ENCODE measurements around the gene LEFTY2. TPM values are rescaled to one million over a fixed set of nuclear protein-coding genes. Genes with fewer than 3 reads are reported as not detected.
A peak's percentile ranks its signal among the peaks of the same experiment; 100 is the strongest.
"Not testable (repeated sequence)": the region's sequence is repeated elsewhere in the genome, so short reads cannot be mapped to it uniquely, and the experiment has no call there.

The LEFTY2 gene
- total RNA-seq, 2 donors from 2014 or later = 0.99 to 8.0 TPM

DNA sequence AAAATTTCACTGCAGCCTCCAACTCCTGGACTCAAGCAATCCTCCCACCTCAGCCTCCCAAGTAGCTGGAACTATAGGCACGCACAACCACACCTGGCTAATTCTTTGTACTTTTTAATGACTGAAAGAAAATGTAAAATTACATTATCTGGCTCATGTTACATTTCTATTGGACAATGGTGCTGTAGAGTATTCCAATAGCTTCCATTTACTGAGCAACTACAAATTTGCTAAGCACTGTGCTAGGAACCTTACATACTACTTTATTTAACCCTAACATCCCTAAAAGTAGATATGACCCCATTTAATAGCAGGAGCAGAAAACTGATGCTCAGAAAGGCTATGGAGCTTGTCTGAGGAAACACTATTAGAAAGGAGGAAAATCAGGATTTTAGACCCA, 38.4 kb upstream of the LEFTY2 start:
- Histone ChIP-seq H3K27ac (peak overlapping the region; percentile 72 to 84 (median 74)), H3K4me1 (peaks cover 42% of the 10 kb centered on the region), H3K27me3 (no peaks in the 10 kb centered on the region), H3K4me3 (no peak overlapping the region), H3K36me3 (replicated peaks in 1 of 2; ENCODE audit: insufficient read depth in 1 of 2, low read depth in 2 of 2) (peaks cover 0 to 5% of the 10 kb centered on the region in 2 donors), H3K9me3 (no peaks in the 10 kb centered on the region)
- DNase-seq = no peak
- no peak for ATAC-seq
- WGBS, 2 donors = 68 to 75% methylated on average over 1 of the region's 1 CpG
- TF ChIP-seq POLR2A (IDR thresholded peaks at IDR 0.05) = no peak
- TF ChIP-seq, protein P1, sequence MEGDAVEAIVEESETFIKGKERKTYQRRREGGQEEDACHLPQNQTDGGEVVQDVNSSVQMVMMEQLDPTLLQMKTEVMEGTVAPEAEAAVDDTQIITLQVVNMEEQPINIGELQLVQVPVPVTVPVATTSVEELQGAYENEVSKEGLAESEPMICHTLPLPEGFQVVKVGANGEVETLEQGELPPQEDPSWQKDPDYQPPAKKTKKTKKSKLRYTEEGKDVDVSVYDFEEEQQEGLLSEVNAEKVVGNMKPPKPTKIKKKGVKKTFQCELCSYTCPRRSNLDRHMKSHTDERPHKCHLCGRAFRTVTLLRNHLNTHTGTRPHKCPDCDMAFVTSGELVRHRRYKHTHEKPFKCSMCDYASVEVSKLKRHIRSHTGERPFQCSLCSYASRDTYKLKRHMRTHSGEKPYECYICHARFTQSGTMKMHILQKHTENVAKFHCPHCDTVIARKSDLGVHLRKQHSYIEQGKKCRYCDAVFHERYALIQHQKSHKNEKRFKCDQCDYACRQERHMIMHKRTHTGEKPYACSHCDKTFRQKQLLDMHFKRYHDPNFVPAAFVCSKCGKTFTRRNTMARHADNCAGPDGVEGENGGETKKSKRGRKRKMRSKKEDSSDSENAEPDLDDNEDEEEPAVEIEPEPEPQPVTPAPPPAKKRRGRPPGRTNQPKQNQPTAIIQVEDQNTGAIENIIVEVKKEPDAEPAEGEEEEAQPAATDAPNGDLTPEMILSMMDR (IDR thresholded peaks at IDR 0.05) = no peak
- intact Hi-C loops (cut with DNase I) = no loop called here

DNA sequence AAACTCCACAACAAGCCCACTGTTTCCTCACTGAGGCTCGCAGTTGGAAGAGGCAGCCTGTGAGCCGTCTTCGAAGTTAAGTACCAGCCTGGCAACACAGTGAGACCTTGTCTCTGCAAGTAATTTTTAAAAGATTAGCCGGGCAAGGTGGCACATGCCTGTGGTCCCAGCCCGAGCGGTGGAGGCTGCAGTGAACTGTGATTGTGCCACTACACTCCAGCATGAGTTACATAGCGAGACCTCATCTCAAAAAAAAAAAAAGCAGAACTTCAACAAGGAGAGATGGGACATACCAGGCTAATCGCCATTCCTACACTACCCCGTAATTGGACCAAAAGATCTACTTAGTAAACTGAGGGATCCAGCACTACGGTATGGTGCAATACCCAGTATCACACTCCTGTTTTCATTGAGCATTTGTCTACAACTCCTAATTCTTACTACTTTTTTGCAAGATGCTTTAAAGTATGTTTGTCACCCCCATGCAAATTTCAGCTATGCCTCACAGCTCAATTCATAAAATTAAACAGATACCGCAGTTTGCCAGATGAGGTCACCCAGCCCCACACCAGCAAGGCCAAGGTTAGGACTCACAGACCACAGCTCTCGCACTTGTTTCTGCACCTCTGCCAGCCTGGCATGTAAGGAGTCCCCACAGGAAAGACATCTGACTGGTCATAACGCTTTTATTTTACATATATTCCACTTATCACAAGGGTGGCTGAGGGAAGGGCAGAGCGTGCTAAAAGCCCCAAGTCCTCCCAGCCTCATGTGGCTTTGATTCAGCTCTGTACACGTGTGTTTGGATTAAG, 37.1 kb upstream of the LEFTY2 start:
- H3K27ac ChIP-seq = peak overlapping the region in 3 of 4 donors; percentile 35 to 77 (median 58)
- peak in 3 of 4 donors; percentile 50 to 64 (median 59) for DNase-seq
- H3K27me3 ChIP-seq = no peaks in the 10 kb centered on the region
- intact Hi-C loops (cut with DNase I) = no loop called here
- TF ChIP-seq, protein P1 (IDR thresholded peaks at IDR 0.05) = peak in 1 of 7 experiments; percentile 7
- TF ChIP-seq POLR2A (IDR thresholded peaks at IDR 0.05) = no peak
- peaks cover 42% of the 10 kb centered on the region for H3K4me1 ChIP-seq
- ATAC-seq = no peak
- H3K4me3 ChIP-seq = no peak overlapping the region
- H3K9me3 ChIP-seq = no peaks in the 10 kb centered on the region
- 31 to 48% methylated on average over 11 to 15 of the region's 15 CpGs for WGBS, 2 donors
- H3K36me3 ChIP-seq (replicated peaks in 1 of 2; ENCODE audit: insufficient read depth in 1 of 2, low read depth in 2 of 2) = peaks cover 0 to 1% of the 10 kb centered on the region in 2 donors

DNA sequence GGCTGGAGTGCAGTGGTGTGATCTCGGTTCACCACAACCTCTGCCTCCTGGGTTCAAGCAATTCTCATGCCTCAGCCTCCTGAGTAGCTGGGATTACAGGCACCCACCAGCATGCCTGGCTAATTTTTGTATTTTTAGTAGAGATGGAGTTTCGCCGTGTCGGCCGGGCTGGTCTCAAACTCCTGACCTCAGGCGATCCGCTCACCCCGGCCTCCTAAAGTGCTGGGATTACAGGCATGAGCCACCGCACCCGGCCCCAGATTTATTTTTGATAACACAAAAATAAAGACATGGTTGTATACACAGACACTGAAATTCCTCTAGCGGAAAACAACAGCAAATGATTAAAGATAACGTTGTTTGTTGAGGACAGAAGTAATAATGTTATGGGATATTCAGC, 34.1 kb upstream of the LEFTY2 start:
- WGBS, 2 donors = 88 to 93% methylated on average over 12 of the region's 12 CpGs
- DNase-seq; H3K4me3 ChIP-seq; H3K9me3 ChIP-seq; H3K27me3 ChIP-seq; H3K36me3 ChIP-seq (replicated peaks in 1 of 2; ENCODE audit: insufficient read depth in 1 of 2, low read depth in 2 of 2); ATAC-seq; H3K27ac ChIP-seq; intact Hi-C loops (cut with DNase I): not testable (repeated sequence)
- peaks cover 28% of the 10 kb centered on the region for H3K4me1 ChIP-seq

DNA sequence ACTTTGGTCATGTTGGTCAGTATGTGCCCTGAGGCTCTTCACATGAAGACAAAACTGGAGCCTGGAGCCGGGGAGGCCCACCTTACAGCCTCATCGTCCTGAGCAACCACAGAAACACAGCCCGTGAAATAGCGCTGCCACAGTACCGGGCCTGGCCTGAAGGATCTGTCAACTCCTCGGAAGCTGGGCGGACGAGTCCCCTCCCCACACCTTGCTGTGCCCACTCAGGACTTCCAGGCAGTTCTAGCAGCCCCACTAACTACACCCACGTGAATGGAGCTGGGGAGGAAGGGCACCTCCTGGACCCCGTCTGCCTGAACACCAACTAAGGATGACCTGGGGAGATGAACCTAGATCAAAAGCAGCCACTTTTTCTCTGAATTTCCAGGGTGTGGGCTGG, 33.4 kb upstream of the LEFTY2 start:
- DNase-seq (no peak), ATAC-seq (no peak)
- 73 to 86% methylated on average over 3 to 10 of the region's 10 CpGs for WGBS, 2 donors
- Histone ChIP-seq H3K27me3 (no peaks in the 10 kb centered on the region), H3K4me1 (peaks cover 21% of the 10 kb centered on the region), H3K9me3 (no peaks in the 10 kb centered on the region), H3K27ac (no peak overlapping the region), H3K36me3 (replicated peaks in 1 of 2; ENCODE audit: insufficient read depth in 1 of 2, low read depth in 2 of 2) (no peaks in the 10 kb centered on the region), H3K4me3 (no peak overlapping the region)
- TF ChIP-seq, protein P1 (IDR thresholded peaks at IDR 0.05) = no peak
- no peak for TF ChIP-seq POLR2A (IDR thresholded peaks at IDR 0.05)
- intact Hi-C loops (cut with DNase I) = loop anchor here (5.0 kb wide), 1 partner anchor 497 kb away; no protein-coding TSS in a partner anchor

DNA sequence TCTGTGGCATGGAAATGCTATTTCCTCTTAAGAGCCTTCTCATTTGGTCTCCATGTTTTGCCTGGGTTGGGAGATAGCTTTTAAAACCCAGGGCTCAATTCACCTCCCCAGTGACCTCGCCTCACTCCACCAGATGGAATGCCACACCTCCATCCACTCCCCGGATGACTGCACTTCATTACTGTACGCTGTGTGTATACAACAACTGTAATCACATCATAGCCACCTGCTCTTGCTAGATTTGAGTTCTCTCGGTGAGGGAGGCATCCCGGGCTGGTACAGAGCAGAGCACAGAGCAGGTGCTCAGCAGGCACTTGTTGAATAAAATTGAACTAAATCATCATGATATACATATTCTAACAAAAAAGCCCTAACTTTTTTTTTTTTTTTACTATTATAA, 32.1 kb upstream of the LEFTY2 start:
- no peak for ATAC-seq
- Histone ChIP-seq H3K4me1 (peaks cover 10% of the 10 kb centered on the region), H3K9me3 (no peaks in the 10 kb centered on the region), H3K27ac (no peak overlapping the region), H3K36me3 (replicated peaks in 1 of 2; ENCODE audit: insufficient read depth in 1 of 2, low read depth in 2 of 2) (no peaks in the 10 kb centered on the region), H3K4me3 (no peak overlapping the region), H3K27me3 (no peaks in the 10 kb centered on the region)
- TF ChIP-seq, protein P1 (IDR thresholded peaks at IDR 0.05) = no peak
- TF ChIP-seq POLR2A (IDR thresholded peaks at IDR 0.05) = no peak
- DNase-seq = no peak
- intact Hi-C loops (cut with DNase I) = loop anchor here (5.0 kb wide), 1 partner anchor 496 kb away; no protein-coding TSS in a partner anchor
- 33 to 42% methylated on average over 5 of the region's 5 CpGs for WGBS, 2 donors
